ENCODE measurements around the gene ZNF541.

DNA sequence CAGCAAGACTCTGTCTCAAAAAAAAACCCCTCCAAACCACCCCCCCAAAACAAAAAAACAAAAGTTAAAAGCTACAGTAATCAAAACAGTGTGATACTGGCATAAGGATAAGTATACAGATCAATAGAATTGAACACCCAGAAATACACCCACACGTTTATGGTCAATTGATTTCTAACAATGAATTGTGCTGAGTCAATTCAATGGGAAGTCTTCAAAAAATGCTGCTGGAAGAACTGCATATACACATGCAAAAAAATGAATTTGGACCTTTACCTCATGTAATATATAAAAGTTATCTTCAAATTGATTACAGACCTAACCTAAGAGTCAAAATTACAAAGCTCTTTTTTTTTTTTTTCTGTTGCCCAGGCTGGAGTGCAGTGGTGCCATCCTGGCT lies 38.3 kb downstream of the ZNF541 start:
- TF ChIP-seq YY1 (IDR thresholded peaks at IDR 0.05; ENCODE audit: insufficient read depth, insufficient read length) (no peak), SUZ12 (IDR thresholded peaks at IDR 0.05; ENCODE audit: extremely low read depth, insufficient read depth, insufficient read length) (no peak)
